HepG2 (cell line): Measurements from ENCODE around the gene CCNA2. TPM values are rescaled to one million over a fixed set of nuclear protein-coding genes. Genes with fewer than 3 reads are reported as not detected.

Source experiments
- ATAC-seq: fragments of 200-7000 bp; cut with Tn5 transposase; 3 replicates; pipeline ENCODE4 v1.9.1; 2020; ENCODE audit warnings: mild to moderate bottlenecking, moderate library complexity
- BruUV-seq: library from RNA; stranded (reverse); fragments of 400-500 nt; replicated peaks from 2 replicates; lab custom pipeline; 2021; lab: Mats Ljungman, UMichigan
- CTCF ChIA-PET: fragments of 300-600 bp; formaldehyde crosslinking; extraction: SDS; loops from one replicate; lab custom pipeline; 2021; ENCODE audit warnings: low total read pairs, inconsistent platforms, low intra/inter-chr PET ratio; lab: Yijun Ruan, JAX
- POLR2A ChIA-PET: fragments of 350-600 bp; sonication (Branson Sonifier 250); formaldehyde crosslinking; loops from one replicate; lab custom pipeline; 2020; ENCODE audit warnings: antibody characterized with exemption, inconsistent platforms; lab: Yijun Ruan, JAX
- DNase-seq: peaks from one replicate; pipeline ENCODE4 v3.0.0-alpha.2; 2015; ENCODE audit warnings: low spot score
- FAIRE-seq: peaks from 3 replicates; lab custom pipeline; 2011; peaks lifted over from hg19 to GRCh38; lab: Jason Lieb, UNC
- H2AFZ ChIP-seq: one replicate; pipeline ENCODE4 v1.6.1; 2011; ENCODE audit warnings: low read length, inconsistent platforms
- H3K27ac ChIP-seq: fragments of 300-600 bp; 3 replicates; pipeline ENCODE4 v1.8.0; 2011; ENCODE audit warnings: mixed run types, mild to moderate bottlenecking, mixed read lengths, low read length, inconsistent platforms; ENCODE audit not compliant: insufficient read depth; ENCODE audit errors: extremely low read length
- H3K27me3 ChIP-seq, 2 experiments: fragments of 200-600 bp in 1 of 2; 2 replicates in 1 of 2; 3 replicates in 1 of 2; pipeline versions ENCODE4 v1.6.0 to v1.8.0; 2011; ENCODE audit warnings: low read length in 2 of 2, mild to moderate bottlenecking in 2 of 2, moderate library complexity in 2 of 2, inconsistent platforms in 1 of 2; ENCODE audit not compliant: insufficient read depth in 2 of 2, control insufficient read depth in 1 of 2
- H3K36me3 ChIP-seq, 2 experiments: fragments of 200-600 bp in 1 of 2; replicated peaks in 1 of 2; 2 replicates in 1 of 2; 3 replicates in 1 of 2; pipeline versions ENCODE4 v1.5.1 to v1.8.0; 2011; ENCODE audit warnings: low read length in 2 of 2, inconsistent platforms in 1 of 2; ENCODE audit not compliant: insufficient read depth in 2 of 2, control insufficient read depth in 1 of 2
- H3K4me1 ChIP-seq: 2 replicates; pipeline ENCODE4 v1.5.1; 2012; ENCODE audit warnings: low read length, inconsistent platforms; ENCODE audit not compliant: insufficient read depth
- H3K4me2 ChIP-seq: 2 replicates; pipeline ENCODE4 v1.6.0; 2011; ENCODE audit warnings: low read depth, low read length, inconsistent platforms
- H3K4me3 ChIP-seq, 3 experiments: fragments of 200-600 bp in 1 of 3; sonication (generic), shearing (Covaris generic) in 1 of 3; replicated peaks in 1 of 3; 2 replicates each; pipeline ENCODE4 v1.5.1; 2011 to 2016; ENCODE audit warnings: low read length in 3 of 3, inconsistent platforms in 2 of 3, low read depth in 2 of 3, mild to moderate bottlenecking in 2 of 3, control low read depth in 1 of 3, mixed read lengths in 1 of 3; ENCODE audit not compliant: insufficient read depth in 1 of 3
- H3K79me2 ChIP-seq: one replicate; pipeline ENCODE4 v1.6.1; 2011; ENCODE audit warnings: low read length, inconsistent platforms; ENCODE audit not compliant: insufficient read depth
- H3K9ac ChIP-seq: 2 replicates; pipeline ENCODE4 v1.6.0; 2011; ENCODE audit warnings: mild to moderate bottlenecking, low read depth, low read length, inconsistent platforms; ENCODE audit not compliant: insufficient read depth
- H3K9me3 ChIP-seq: 2 replicates; pipeline ENCODE4 v1.5.1; 2012; ENCODE audit warnings: mild to moderate bottlenecking, low read length
- H4K20me1 ChIP-seq: 2 replicates; pipeline ENCODE4 v1.6.0; 2011; ENCODE audit warnings: inconsistent platforms, mild to moderate bottlenecking, low read length, moderate library complexity; ENCODE audit not compliant: insufficient read depth
- JUNB ChIP-seq: sonication (generic); formaldehyde crosslinking; IDR thresholded peaks from 2 replicates; pipeline ENCODE4 v1.8.0; 2022; ENCODE audit warnings: missing genetic modification reagents, mild to moderate bottlenecking, borderline replicate concordance
- MYNN ChIP-seq: sonication (generic); formaldehyde crosslinking; IDR thresholded peaks from 2 replicates; pipeline ENCODE4 v1.4.0; 2020; ENCODE audit warnings: mild to moderate bottlenecking, low read depth, missing genetic modification reagents
- PRMT3 ChIP-seq: sonication (generic); formaldehyde crosslinking; IDR thresholded peaks from 2 replicates; pipeline ENCODE4 v1.8.1; 2022; ENCODE audit warnings: low read depth, mild to moderate bottlenecking, moderate library complexity, missing genetic modification reagents, borderline replicate concordance
- RARA ChIP-seq: IDR thresholded peaks from 2 replicates; pipeline ENCODE4 v1.6.1; 2016; ENCODE audit warnings: missing genetic modification reagents, missing compliant biosample characterization
- ZBTB39 ChIP-seq: sonication (generic); formaldehyde crosslinking; IDR thresholded peaks from 2 replicates; pipeline ENCODE4 v1.5.0; 2020; ENCODE audit warnings: missing genetic modification reagents
- ZNF296 ChIP-seq: sonication (generic); formaldehyde crosslinking; conservative IDR thresholded peaks from 2 replicates; pipeline ENCODE4 v1.5.0; 2020; ENCODE audit warnings: mild to moderate bottlenecking, missing genetic modification reagents
- ZNF556 ChIP-seq: sonication (generic); formaldehyde crosslinking; IDR thresholded peaks from 2 replicates; pipeline ENCODE4 v1.4.0; 2020; ENCODE audit warnings: mild to moderate bottlenecking, missing genetic modification reagents, borderline replicate concordance
- ZNF619 ChIP-seq: sonication (generic); formaldehyde crosslinking; IDR thresholded peaks from 2 replicates; pipeline ENCODE4 v1.4.0; 2020; ENCODE audit warnings: mild to moderate bottlenecking, missing genetic modification reagents
- WGBS: methylation state at CpG from one replicate; pipeline ENCODE4 v1.1.6; 2017; ENCODE audit warnings: low lambda C conversion rate; 5-methylcytosine and 5-hydroxymethylcytosine counted together
- in situ Hi-C: cut with HindIII; loops from 2 replicates; pipeline ENCODE4 v1.10.0; 2017; ENCODE audit warnings: low pct_unique_long_range_greater_than_20kb; ENCODE audit not compliant: extremely low pct_ligation_motif_present
- intact Hi-C: fragments of 100-400 bp; cut with micrococcal nuclease; formaldehyde crosslinking; loops from one replicate; pipeline ENCODE4 v1.10.0; 2022; ENCODE audit not compliant: unreplicated experiment
- polyA plus RNA-seq, 8 experiments: library from polyadenylated mRNA; depleted of rRNA in 3 of 8; stranded (reverse) in 7 of 8; unstranded in 1 of 8; fragments of >200 nt; fragmentation: Illumina TruSeq in 4 of 8; extraction: Trizol in 4 of 8; gene quantifications; 2 replicates each; pipeline versions ENCODE4 v1.2.1 to v1.2.3, GENCODE V29; 2011 to 2016; ENCODE audit warnings: low read depth in 4 of 8, missing spikeins in 1 of 8, mixed read lengths in 1 of 8; ENCODE audit not compliant: insufficient read depth in 1 of 8
- total RNA-seq, 5 experiments: library from RNA; depleted of rRNA; stranded (reverse); fragments of >200 nt; fragmentation: Illumina TruSeq; extraction: Trizol; gene quantifications; 2 replicates each; pipeline ENCODE4 v1.2.3, GENCODE V29; 2016; ENCODE audit warnings: low read depth in 1 of 5
- TF ChIP-seq, protein P1 (sequence below): sonication (generic); formaldehyde crosslinking; IDR thresholded peaks from 2 replicates; pipeline ENCODE4 v1.4.0; 2020; ENCODE audit warnings: mild to moderate bottlenecking, missing genetic modification reagents
- TF ChIP-seq, protein P2 (sequence below): sonication (generic); formaldehyde crosslinking; IDR thresholded peaks from 2 replicates; pipeline ENCODE4 v1.5.0; 2020; ENCODE audit warnings: missing genetic modification reagents

CCNA2 gene
- total and polyA plus RNA-seq, 2 of the 13 experiments (the other 11 are each of a cell fraction or from before 2014, with no cell fraction given): 31.3 to 105 TPM

DNA sequence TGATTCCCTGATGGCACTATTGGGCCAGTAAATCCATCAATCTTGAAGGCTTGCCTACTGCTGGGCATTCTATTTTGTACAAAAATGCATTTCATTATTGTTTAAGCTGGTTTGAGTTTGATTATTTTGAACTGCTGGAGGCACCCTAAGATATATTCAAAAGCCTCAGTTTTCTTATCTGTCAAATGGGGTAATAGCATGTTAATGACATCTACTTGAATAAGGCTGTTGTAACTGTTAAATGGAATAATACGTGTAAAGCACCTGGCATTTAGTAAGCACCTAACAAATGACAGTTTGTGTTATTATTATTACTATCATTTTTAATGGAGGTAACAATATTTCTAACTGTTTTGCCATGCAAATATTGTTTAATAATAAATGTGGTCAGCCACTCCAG lies 51.8 kb downstream of the CCNA2 start:
- Histone ChIP-seq H3K9ac (no peak overlapping the region), H3K79me2 (no peaks in the 10 kb centered on the region), H3K4me2 (no peak overlapping the region), H3K4me1 (no peaks in the 10 kb centered on the region), H3K27ac (no peak overlapping the region), H2AFZ (no peak overlapping the region), H3K36me3 (no peaks in the 10 kb centered on the region), H3K4me3 (no peak overlapping the region)
- BruUV-seq: no TSS peak
- FAIRE-seq (no peak), ATAC-seq (no peak), DNase-seq (no peak)
- intact Hi-C loops (no loop called here), in situ Hi-C loops (no loop called here)
- 44% methylated on average over 1 of the region's 1 CpG for WGBS
- CTCF ChIA-PET: no interaction called here
- no peak for TF ChIP-seq MYNN (CRISPR knock-in tag)
- no peak for TF ChIP-seq JUNB (CRISPR knock-in tag)
- TF ChIP-seq, protein P1, sequence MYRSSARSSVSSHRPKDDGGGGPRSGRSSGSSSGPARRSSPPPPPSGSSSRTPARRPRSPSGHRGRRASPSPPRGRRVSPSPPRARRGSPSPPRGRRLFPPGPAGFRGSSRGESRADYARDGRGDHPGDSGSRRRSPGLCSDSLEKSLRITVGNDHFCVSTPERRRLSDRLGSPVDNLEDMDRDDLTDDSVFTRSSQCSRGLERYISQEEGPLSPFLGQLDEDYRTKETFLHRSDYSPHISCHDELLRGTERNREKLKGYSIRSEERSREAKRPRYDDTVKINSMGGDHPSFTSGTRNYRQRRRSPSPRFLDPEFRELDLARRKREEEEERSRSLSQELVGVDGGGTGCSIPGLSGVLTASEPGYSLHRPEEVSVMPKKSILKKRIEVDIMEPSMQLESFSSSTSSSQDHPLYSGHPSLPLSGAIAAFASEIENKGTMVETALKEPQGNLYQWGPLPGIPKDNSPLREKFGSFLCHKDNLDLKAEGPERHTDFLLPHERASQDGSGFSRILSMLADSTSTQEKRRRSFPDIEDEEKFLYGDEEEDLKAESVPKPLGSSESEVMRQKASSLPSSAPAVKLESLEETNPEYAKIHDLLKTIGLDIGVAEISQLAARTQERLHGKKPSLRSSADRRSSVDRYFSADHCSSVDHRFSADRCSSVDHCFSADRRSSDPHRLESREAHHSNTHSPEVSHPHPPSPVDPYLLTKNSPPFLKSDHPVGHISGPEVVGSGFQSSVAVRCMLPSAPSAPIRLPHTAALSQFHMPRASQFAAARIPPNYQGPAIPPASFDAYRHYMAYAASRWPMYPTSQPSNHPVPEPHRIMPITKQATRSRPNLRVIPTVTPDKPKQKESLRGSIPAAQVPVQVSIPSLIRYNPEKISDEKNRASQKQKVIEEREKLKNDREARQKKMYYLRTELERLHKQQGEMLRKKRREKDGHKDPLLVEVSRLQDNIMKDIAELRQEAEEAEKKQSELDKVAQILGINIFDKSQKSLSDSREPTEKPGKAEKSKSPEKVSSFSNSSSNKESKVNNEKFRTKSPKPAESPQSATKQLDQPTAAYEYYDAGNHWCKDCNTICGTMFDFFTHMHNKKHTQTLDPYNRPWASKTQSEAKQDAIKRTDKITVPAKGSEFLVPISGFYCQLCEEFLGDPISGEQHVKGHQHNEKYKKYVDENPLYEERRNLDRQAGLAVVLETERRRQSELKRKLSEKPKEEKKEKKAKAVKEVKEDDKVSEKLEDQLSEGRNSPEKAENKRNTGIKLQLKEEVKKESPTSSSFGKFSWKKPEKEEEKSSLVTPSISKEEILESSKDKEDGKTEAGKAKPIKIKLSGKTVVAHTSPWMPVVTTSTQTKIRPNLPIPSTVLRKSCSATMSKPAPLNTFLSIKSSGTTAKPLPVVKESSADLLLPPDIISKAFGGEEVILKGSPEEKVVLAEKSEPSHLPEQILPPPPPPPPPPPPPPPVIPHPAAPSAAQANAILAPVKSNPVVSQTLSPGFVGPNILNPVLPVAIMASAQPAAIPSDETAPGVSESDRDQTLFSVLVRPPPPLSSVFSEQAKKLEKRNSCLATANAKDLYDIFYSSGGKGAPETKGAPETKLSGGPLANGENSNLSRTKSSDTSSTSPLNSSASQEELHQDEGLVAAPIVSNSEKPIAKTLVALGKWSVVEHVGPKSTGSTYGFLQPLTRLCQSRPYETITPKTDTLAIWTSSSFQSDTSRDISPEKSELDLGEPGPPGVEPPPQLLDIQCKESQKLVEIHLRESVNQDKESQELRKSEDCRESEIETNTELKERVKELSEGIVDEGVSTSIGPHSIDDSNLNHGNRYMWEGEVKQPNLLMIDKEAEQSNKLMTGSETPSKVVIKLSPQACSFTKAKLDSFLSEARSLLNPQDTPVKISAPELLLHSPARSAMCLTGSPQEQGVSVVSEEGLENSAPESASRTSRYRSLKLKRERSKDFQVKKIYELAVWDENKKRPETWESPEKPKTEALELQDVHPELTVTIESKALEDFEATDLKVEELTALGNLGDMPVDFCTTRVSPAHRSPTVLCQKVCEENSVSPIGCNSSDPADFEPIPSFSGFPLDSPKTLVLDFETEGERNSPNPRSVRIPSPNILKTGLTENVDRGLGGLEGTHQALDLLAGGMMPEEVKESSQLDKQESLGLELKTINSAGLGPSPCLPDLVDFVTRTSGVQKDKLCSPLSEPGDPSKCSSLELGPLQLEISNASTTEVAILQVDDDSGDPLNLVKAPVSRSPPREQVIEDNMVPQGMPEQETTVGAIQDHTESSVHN (CRISPR knock-in tag): no peak
- no peak for TF ChIP-seq PRMT3 (CRISPR knock-in tag)
- TF ChIP-seq RARA (CRISPR knock-in tag): no peak
- no peak for TF ChIP-seq ZNF556 (CRISPR knock-in tag)
- TF ChIP-seq, protein P2, sequence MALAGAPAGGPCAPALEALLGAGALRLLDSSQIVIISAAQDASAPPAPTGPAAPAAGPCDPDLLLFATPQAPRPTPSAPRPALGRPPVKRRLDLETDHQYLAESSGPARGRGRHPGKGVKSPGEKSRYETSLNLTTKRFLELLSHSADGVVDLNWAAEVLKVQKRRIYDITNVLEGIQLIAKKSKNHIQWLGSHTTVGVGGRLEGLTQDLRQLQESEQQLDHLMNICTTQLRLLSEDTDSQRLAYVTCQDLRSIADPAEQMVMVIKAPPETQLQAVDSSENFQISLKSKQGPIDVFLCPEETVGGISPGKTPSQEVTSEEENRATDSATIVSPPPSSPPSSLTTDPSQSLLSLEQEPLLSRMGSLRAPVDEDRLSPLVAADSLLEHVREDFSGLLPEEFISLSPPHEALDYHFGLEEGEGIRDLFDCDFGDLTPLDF: no peak
- no peak for TF ChIP-seq ZNF296 (CRISPR knock-in tag)
- TF ChIP-seq ZNF619 (CRISPR knock-in tag): no peak
- TF ChIP-seq ZBTB39 (CRISPR knock-in tag): no peak
- TF ChIP-seq, all 625 proteins: peak for 0
- POLR2A ChIA-PET: no interaction called here
- H3K9me3 ChIP-seq: no peaks in the 10 kb centered on the region
- H4K20me1 ChIP-seq: no peaks in the 10 kb centered on the region
- peaks cover 0 to 25% of the 10 kb centered on the region in 2 experiments; a peak in 4 of 5 replicates for H3K27me3 ChIP-seq
